T-helper 22 cell (primary cell): Measurements from ENCODE around the gene MR1.

Source experiments
- DNase-seq: peaks from one replicate; pipeline ENCODE4 v3.0.0-alpha.2; 2020; ENCODE audit warnings: low read depth

MR1 gene

DNA sequence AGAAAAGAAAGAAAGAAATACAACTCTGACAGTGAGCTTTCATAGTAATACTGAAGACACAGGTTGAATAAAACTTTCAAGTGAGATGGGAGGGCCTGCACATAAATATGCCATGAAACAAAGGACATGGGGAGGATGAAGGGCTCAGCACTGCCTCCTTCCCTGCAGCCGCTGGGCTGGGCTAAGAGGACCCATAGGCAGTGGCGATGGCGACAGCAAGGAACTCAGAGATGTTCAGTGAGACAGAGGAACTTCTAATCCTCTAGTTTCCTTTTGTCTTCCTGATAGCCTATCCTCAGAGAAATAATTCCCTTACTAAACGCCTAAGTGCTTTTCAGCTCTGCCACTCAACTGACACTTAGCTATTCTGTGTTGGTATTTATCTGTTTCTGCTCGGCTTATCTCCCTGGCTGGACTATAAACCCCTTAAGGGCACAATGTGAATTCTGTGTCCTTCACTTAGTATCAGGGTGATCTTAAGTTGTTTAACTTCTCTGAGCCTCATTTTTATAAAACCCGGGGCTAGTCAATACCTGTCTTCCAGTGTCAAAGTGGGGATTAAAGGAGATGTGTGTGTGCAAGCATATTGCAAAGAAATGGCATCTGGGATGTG lies 30.3 kb downstream of the MR1 start:
- no peak for DNase-seq

DNA sequence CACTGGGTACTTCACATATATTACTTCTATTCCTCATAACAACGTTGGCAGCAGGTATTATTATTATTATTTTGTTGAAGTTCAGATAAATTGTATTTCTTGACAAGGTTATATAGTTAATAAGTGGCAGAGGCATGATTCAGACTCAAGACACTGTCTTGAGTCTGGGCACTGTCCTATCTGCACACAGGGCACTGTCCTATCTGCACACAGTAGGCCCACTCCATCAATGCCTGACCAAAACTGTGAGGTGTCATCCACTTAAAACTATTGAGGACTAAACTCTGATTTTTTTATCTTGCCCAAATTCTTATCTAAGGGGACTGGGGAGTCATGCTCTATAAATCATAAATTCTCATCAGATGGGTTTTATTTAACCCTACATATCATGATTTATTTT lies 30.9 kb downstream of the MR1 start:
- no peak for DNase-seq

DNA sequence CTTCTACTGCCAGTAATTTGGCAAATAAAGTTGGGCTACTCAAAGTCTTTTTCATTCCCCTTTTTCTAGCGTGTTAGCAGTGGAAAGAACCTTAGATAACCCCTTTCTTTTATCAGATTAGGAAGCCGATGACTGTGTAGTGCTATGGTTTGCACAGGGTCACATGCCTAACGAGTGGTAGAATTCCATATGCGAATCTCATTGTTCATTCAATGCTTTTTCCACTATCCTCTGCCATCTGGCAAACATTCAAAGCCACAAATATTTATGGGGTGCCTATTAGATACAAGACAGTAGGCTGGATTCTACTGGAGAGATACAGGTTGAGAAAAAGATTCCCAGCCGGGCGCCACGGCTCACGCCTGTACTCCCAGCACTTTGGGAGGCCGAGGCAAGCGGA lies 39.9 kb downstream of the MR1 start:
- no peak for DNase-seq

DNA sequence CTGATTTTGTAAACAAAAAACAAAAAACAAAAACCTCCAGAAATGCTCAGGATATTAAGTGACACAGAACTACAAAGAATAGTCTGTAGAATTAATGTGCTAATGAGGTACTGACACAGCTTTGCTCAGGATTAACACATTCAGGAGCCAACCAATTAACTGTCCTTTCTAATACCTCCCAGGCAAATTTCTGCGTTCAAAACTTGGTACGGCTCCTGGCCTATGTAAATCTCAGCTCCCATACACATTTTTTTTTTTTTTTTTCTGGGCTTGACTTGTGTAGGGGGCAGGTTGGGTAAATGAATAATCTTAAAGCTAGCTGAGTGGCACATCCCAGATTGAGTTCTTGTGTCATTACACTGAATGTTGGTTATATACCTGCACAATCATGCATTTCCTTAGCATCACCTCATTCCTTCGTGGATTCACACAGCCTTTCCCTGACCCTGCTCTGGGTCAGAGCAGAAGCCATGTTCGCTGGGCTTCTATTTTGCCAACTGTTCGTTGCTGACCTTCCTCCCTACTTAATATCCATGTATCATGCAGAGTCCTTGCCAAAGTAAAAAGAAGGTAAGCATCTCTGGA lies 42.1 kb downstream of the MR1 start:
- no peak for DNase-seq

GRCh38 chr1:181076852-181077251 lies 43.1 kb downstream of the MR1 start:
- DNase-seq: no peak

DNA sequence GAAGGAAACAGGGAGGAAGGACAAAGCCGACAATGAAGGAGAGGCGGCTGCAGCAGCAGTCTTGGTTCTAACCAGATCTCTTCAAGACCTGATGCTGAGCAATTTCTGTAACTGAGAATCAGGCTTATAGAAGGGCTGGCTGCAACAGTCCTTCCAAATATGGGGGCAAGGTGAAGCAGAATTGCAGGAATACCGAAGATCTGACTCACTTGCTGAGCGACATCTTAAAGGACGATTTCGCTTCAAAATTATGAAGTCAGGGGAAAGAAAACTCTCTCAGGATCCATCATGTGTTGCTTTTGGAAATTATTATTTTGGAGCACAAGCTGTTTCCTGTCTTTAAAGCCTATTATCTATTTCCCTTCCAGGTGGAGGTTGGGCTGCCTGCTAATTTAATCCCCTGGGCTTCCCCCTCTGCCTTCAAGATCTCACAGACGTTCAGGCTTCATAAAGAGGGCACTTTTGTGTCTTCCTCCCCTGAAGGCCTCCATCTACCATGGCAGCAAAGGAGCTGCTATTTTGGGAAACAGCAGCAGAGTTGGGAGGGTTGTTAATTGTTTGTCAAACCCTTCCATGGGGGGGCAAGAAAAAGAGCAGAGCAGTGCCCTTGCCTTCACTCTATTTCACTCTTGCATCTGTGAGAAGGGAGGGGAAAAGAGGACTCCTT lies 43.9 kb downstream of the MR1 start:
- DNase-seq: no peak

- DNase-seq: no peak
Observed at GRCh38 chr1:181079382-181079781, 45.6 kb downstream of the MR1 start.

DNA sequence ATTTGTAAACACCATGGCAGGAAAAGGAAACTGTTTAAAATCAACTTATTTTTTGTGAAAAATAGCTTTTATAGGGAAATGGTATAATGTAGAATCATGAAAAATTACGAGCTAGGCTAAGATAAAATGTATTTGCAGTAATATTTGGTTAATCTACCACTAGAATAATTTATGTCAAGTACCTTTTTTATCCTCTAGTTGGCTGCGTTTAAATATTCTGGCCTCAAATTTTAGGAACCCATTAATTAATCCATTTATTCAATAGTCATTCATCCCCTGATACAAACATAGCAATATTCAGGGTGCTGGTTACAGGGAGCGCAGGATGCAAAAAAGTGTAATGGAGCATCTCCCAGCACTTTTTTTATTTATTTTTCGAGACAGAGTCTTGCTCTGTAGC lies 46.1 kb downstream of the MR1 start:
- DNase-seq: no peak

DNA sequence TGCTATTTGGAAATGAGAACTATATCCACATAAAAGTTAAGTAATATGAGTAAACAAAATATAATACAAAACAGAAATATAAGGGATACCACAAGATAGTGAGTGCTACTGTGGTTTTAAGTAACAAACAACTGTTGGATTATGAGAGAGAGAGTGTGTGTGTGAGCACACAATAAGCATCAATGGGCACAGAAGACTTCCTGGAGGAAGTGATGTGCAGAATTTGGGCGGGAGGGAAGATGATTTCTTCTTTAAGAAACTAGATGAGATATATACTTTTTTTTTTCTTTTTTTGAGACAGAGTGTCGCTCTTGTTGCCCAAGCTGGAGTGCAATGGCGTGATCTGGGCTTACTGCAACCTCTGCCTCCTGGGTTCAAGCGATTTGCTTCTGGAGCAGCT lies 46.8 kb downstream of the MR1 start:
- DNase-seq: no peak

DNA sequence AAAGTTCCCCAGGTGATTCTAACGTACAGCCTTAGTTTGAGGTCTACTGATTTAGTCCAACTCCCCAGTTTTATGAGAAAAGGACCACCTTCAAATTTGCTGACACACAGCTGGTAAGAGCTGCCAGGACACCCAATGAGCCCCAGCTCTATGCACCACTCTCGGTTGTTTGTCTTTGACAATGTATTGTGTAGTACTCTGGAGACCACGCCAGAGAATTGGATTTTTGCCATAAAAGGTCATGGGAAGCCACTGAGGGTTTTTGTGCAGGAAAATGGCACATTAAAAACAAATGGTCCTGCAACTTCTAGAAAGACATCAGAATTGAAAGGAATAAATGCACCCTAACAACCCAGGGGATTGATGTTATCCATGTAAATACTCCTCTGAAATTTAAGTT lies 47.6 kb downstream of the MR1 start:
- DNase-seq: no peak

GRCh38 chr1:181083842-181084605 lies 50.2 kb downstream of the MR1 start:
- DNase-seq: peak; percentile 19

- DNase-seq: no peak
Observed at GRCh38 chr1:181084606-181084969, 50.8 kb downstream of the MR1 start.

DNA sequence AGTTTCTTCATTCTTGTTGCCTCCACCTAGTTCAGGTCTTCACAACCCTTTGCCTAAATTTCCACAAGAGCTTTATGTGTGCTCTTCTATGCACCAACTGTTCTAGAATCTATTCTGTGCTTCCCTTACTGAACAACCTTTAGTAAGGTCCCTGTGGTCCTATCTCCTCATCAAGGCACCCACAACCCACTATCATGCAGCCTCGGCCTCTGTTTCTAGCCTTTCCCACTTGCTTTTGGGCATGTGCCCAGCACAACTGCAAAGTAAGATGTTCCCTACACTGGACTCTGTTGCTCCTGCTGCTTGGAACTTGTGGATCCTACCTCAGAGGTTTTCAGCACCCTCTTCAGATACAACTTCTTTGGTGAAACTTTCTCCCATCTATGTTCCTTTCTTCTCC lies 52.3 kb downstream of the MR1 start:
- no peak for DNase-seq

DNA sequence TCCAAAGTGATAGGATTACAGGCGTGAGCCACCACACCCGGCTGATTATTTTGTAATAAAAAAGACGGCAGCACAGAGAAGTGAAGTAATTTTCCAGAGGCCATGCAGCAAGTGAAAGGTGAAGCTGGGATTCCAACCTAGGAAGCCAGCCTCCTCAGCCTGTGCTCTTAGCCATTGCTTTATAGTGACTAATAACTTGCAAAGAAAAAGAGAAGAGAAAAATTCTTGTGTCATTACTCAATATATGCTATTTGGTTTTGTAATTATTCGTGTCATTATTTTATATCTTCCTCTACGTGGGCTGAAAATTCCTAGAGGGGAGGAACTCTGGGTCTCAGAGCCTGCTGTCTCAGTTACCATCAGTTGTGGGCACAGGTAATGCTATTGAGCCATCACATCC lies 53.1 kb downstream of the MR1 start:
- DNase-seq: no peak

DNA sequence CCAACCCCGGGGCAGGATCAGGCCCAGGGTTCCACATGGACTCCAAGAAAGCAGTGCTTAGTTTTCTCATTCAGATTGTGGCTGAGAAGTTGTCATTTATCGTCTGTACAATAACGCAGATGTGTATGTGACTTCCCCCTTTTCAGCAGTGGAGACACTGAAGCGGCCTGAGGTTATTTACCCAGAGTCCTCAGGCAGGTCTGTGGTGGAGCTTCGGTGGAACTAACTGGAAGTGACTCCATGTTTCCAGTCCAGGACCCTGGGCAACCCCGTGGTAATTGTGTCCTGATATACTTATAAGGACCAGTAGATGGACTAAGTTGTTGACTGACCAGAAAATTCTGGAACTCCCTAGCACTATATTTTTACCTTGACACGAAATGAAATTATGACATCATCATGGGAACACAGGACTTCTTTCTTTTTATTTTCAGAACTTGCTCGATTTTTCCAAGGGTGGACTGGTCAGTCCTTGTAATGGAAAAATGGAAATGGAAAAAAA lies 53.7 kb downstream of the MR1 start:
- DNase-seq: no peak

- DNase-seq: peak; percentile 87
Observed at GRCh38 chr1:181088079-181089016, 54.6 kb downstream of the MR1 start, which contains the start of gene IER5. Gene IER5 (plus strand): TSS chr1:181088700. CDS start chr1:181088903, 203 bp downstream.

GRCh38 chr1:181089017-181089675 lies 55.4 kb downstream of the MR1 start:
- no peak for DNase-seq

- peak; percentile 81 for DNase-seq
Observed at GRCh38 chr1:181089676-181090544, 56.1 kb downstream of the MR1 start.

- peak; percentile 22 for DNase-seq
Observed at GRCh38 chr1:181090641-181091126, 56.9 kb downstream of the MR1 start.
